OCI-LY1 (cell line): Measurements from ENCODE around the gene STAM2.

Experiments used
- CTCF ChIP-seq: fragments of 200-600 bp; sonication (generic), shearing (Covaris generic); IDR thresholded peaks from 2 replicates; pipeline ENCODE4 v1.5.1; 2017; ENCODE audit warnings: mild to moderate bottlenecking, antibody characterized with exemption, low read length, moderate library complexity, mixed read lengths
- EZH2 ChIP-seq: fragments of 200-600 bp; sonication (generic), shearing (Covaris generic); IDR thresholded peaks from 2 replicates; pipeline ENCODE4 v1.8.0; 2017; ENCODE audit warnings: borderline replicate concordance, mixed run types, mild to moderate bottlenecking, antibody characterized with exemption, low read length, moderate library complexity, mixed read lengths

GRCh38 chr2:152157253-152157652, 18.3 kb downstream of the STAM2 start:
- TF ChIP-seq CTCF (no peak), EZH2 (no peak)
